GM21360 (cell line): ENCODE measurements around the gene PPP1R26.
"Not testable (repeated sequence)": the region's sequence is repeated elsewhere in the genome, so short reads cannot be mapped to it uniquely, and the experiment has no call there.

Experiments
- ATAC-seq: cut with Tn5 transposase; IDR thresholded peaks from one replicate; pipeline ENCODE4 v1.9.1; 2021; ENCODE audit warnings: mild to moderate bottlenecking, moderate library complexity; ENCODE audit not compliant: unreplicated experiment

The PPP1R26 gene

DNA sequence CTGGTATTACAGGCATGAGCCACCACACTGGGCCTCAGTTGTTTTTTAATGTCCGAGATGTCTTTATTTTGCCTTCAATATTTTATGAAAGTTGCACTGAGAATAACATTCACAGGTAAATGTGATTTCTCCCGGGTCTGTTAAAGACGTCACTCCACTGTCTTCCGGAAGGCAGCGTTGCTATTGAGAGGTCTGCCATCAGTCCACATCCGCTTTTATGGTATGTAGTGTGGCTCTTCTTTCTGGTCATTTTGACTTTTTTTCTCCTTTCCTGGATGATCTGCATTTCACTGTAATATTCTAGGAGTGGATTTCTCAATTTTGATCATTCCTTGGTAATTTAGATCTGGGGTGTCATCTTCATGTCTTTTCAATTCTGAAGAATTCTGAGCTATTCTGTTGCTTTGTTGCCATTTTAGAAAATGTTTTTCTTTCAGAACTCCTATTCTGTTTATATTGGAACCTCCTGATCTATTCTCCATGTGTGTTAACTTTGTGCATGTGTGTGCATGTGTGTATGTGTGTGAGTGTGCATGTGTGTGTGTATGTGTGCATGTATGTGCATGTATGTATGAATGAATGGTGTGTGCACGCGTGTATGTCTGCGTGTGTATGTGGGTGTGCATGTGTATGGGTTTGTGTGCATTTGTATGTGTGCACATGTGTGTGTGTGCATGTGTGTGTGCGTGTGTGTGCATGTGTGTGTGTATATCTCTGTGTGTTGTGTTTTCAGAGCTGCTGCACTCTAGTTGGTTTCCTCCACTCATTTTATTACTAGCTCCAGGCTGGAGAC is 39.8 kb downstream of the PPP1R26 start:
- ATAC-seq = no peak

DNA sequence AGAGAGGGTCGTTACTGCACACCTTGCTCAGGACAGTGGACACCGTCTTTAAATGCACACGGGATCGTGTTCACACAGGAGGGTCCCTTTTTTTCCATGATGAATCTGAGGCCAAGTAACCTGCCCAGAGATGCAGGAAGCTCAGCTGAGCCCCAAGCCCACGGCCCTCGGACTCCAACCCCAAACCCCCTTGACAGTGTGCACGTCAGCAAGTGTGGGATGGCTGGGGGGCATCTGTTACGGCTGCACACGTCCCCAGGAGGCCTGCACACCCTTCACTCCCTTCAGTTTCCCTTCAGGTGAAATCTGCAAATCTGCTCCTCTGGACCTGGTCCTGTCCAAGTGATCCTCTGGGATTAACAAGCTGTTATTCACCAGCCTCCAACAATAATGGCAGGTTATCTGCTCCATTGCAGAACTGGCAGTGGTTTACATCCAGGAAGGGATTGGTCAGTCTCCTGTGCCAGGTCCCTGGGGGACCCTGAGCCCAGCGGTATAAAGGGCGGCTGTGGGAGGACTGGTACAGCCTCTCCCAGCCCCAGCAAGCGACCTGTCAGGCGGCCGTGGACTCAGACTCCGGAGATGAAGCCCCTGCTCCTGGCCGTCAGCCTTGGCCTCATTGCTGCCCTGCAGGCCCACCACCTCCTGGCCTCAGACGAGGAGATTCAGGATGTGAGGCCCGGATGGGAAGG is 41.5 kb downstream of the PPP1R26 start, which contains the start of gene LCN1:
LCN1 (plus strand) TSS at position 525 of the 692 bp plus-strand sequence; CDS start at position 583, 58 bp downstream.
- no peak for ATAC-seq

DNA sequence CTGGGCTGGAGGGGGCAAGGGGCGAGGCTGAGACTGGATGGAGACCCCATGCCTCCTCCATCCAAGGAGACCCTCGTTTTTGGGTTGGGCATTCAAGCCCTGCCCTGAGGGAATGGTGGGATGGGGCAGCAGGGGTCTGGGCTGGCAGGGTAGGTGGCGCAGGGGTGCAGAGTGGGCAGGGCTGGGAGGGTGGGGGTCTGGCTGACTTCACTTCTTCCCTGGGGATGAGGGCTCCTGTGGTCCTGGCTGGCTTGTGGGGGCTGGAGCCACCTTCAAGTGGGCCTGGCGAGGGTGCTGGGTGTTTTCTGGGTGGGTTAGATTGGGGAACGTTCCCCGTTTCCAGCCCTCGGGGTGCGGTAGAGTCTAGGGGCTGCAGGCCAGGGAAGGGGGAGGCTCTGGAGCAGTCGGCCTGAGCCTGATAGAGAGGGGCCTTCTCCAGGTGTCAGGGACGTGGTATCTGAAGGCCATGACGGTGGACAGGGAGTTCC is 42.1 kb downstream of the PPP1R26 start:
- no peak for ATAC-seq

DNA sequence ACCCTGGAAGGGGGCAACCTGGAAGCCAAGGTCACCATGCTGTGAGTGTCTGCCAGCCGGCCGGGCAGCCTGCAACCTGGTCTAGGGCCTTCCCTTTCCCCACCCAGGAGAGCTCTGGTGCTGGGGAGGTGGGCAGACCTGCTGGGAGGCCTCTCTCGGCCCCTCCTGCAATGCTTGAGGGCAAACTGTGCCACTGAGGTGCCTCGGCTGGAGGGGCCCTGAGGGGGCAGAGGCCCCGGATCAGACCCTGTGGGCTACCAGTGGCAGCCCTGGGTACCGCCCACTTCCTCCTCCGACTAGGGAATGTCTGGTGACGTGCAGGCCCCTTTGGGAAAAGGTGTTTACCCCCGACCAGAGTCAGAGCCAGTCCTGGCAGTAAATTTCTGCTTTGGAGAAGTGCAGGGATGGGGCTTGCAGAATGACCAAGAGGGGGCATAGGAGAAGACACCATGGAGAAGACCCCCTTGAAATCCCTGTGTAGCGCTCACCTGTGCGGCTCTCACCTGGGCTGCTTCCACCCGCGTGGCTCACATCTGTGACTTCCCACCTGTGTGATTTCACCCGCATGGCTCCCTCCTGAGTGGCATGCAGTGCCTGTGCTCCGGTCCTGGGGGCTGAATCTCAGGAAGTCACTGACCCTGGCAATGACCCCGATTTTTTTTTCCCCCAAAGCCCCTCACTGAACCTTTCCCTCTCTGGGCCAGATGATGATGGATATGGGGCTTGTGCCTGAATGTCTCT is 42.7 kb downstream of the PPP1R26 start:
- no peak for ATAC-seq

GRCh38 chr9:135522931-135523330 is 43.3 kb downstream of the PPP1R26 start:
- no peak for ATAC-seq

DNA sequence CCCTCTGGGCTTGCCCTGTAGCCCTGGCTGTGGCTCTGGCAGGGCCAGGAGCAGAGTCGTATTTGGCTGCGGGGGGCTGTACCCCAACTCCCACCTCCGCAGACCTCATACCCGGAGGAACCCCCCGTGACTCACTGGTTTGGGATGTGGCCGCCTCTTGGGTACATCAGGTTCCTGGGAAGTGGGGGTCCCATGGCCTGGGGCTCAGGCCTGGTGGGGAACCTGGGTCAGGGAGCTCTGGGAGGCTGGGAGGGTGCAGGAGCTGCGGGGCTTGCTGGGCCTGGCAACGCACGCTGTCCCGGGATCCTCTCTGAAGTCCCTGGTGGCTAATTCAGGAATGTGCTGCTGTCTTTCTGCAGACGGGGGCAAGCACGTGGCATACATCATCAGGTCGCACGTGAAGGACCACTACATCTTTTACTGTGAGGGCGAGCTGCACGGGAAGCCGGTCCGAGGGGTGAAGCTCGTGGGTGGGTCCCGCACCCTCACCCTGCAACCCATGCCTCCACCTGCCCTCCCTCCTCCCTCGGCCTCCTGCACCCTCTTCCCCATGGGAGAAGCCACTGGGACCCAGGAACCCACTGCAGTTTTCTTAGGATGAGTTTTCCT is 44.0 kb downstream of the PPP1R26 start:
- no peak for ATAC-seq

DNA sequence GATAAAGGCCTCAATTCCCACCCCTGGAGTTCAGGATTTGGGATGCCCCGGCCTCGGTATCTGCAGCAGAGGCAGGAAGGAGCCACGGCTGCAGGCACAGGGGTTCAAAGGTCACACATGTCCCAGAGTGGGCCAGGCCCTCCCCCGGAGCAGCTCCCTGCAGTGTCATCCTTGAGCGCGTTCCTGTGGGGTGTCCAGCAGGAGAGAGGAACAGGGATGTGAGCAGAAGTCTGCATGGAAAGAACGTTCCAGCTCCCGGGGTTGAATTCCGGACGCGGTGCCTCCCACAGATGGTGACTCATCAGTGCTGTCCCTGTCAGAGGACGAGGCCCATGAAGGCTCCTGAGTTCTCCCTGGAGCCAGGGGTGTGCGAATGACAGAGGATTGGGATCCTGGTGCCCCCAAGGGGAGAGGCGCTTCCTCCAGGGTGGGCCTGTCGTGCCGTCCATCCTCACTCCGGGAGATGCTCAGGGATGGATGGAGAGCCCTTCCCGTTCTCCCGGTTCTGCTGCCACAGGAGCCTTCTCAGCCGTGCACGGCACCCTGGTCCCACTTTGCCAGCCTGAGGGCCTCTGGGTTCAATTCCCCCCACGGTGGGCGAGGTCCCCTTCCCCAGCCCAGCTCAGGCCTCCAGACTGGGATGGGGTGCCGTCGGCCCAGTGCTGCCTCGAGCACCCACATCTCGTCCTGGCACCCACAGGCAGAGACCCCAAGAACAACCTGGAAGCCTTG is 44.7 kb downstream of the PPP1R26 start:
- no peak for ATAC-seq

DNA sequence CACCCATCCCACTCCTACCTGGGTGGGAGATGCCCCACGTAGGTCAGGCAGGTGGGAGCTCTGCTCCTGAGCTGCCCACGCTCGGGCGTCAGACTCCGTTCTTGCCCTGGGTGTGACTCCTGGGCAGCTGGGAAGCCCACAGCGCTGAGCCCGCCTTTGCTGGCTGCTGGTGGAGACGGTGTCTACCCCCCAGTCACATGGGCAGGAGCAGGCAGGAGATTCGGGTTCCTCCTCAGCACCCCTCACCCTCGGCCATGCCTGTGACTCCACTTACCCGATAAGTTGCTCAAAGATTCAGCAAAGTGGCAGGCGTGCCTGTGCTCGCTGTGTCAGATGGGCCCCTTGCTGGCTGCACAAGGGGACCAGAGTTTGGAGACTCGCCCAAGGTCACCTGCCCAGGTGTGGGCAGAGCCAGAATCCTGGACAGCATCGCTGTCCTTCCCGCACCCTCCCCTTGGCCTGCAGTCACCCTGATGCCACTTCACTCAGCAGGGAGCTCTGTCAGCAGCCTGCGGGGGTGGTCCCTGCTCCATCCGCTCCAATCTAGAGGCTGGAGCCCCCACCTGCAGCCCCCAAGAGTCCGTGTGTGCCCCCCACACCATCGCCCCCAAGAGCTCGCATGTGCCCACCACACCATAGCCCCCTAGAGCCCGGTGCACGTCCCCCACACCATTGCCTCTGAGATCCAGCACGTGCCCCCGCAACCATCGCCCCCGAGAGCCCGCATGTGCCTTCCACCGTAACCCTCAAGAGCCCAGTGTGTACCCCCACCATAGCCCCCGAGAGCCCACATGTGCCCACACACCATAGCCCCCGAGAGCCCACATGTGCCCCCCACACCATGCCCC is 45.9 kb downstream of the PPP1R26 start:
- ATAC-seq = no peak

GRCh38 chr9:135526089-135526729 is 46.6 kb downstream of the PPP1R26 start:
- no peak for ATAC-seq

DNA sequence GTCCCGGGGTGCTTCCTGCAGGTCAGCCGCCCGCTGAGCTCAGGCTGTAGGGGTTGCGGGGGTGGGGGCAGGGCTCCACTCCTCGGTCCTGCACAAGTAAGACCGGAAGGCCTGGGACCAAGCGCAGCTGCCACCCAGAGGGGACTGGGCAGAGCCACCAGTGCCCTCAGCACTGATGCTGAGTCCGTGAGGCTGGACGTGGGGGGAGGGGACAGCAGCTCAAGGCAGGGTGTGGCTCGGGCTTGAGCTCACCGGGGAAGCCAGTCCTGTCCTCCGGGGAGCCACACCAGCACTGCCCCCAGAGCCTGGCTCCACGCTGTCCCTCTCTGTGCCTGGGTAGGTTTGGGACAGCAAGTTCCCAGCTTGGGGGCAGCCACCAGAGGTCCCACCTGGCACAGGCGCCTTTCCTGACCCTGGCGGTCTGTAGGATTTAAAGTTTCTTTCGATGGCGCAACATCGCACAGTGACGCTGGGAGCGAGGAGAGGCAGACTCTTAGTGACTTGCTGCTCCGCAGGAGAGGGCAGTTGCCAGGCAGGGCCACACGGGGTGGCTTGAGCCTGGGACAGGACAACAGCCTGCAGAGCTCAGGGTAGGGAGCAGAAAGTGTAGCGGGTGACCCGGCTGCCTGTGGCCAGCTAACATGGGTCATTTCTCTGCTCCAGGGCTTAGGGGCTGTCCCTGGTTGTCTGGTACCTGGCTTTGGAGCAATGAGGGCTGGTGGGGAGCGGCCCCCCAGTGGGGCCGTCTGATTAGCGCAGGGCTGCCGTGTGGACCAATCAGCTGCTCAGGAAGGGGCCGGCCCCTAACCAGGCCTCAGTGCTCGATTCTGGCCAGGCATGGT is 47.4 kb downstream of the PPP1R26 start:
- no peak for ATAC-seq

- not testable (repeated sequence) for ATAC-seq
These were observed 49.4 kb downstream of the PPP1R26 start for GRCh38 chr9:135528842-135529435.

- no peak for ATAC-seq
These were observed 50.6 kb downstream of the PPP1R26 start for GRCh38 chr9:135530146-135530545.

GRCh38 chr9:135531096-135531495 is 51.5 kb downstream of the PPP1R26 start:
- no peak for ATAC-seq

DNA sequence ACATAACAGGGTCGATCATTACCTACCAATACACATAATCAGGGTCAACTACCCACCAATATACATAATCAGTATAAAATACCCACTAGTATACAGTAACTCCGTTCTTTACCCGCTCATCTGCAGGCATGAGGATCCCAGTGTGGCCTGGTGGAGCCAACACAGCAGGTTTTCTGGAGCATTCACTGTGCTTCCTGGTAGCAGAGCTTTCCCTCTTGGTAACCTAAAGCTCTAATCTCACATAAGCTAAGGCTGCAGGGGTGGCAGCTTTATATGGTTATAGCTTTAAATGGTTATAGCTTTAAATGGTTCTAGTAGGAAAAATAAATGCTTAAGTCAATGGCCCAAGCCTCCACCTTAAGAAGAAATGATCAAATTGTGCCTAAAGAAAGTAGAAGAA is 53.5 kb downstream of the PPP1R26 start:
- ATAC-seq = no peak

DNA sequence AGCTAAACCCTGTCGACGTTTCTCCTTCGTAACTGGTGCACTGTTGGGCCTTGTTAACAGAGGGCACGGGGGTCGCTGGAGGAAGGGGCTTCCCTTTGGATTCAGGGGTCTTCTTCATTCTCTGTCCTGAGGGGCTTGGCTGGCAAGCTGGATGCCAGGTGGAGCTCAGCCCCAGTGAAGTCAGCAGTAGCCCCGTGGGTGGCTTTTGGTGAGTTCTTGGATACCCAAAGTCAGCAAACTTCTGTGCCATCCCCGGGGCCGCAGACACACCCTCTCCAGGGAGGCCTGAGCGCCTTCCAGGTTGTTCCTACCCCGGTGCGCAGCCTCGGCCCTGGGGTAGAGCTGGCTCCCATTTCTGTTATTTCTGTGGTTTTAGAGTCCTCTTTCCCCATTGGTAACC is 54.1 kb downstream of the PPP1R26 start:
- no peak for ATAC-seq

- ATAC-seq = not testable (repeated sequence)
These were observed 54.7 kb downstream of the PPP1R26 start for GRCh38 chr9:135534192-135534711.

- not testable (repeated sequence) for ATAC-seq
These were observed 55.2 kb downstream of the PPP1R26 start for GRCh38 chr9:135534826-135535225.
